CD8-positive, alpha-beta memory T cell (primary cell): ENCODE results near the gene LMAN2L. TPM values are rescaled to one million over a fixed set of nuclear protein-coding genes. Genes with fewer than 3 reads are reported as not detected.

Experiments used
- CTCF ChIA-PET: fragments of 350-600 bp; sonication (Branson Sonifier 250); formaldehyde crosslinking; loops from one replicate; lab custom pipeline; 2021; ENCODE audit warnings: antibody characterized with exemption; lab: Charles Lee
- POLR2A ChIA-PET: fragments of 350-600 bp; sonication (Branson Sonifier 250); formaldehyde crosslinking; loops from one replicate; lab custom pipeline; 2021; ENCODE audit warnings: antibody characterized with exemption; lab: Charles Lee
- DNase-seq, 5 donors: peaks; one replicate each; pipeline versions ENCODE4 v3.0.0 to v3.0.0-alpha.2; 2020 to 2022; ENCODE audit warnings: mixed read lengths in 1 of 5
- H3K27ac ChIP-seq: one replicate; pipeline ENCODE4 v1.7.0; 2013; ENCODE audit warnings: low read depth, mild to moderate bottlenecking, low read length, moderate library complexity
- H3K27me3 ChIP-seq: 2 replicates; pipeline ENCODE4 v1.7.0; 2013; ENCODE audit warnings: low read length, mild to moderate bottlenecking; ENCODE audit not compliant: insufficient read depth, poor library complexity, severe bottlenecking
- H3K36me3 ChIP-seq: 2 replicates; pipeline ENCODE4 v1.7.0; 2013; ENCODE audit warnings: mild to moderate bottlenecking, low read length, moderate library complexity; ENCODE audit not compliant: insufficient read depth
- H3K4me1 ChIP-seq: 2 replicates; pipeline ENCODE4 v1.7.0; 2013; ENCODE audit warnings: mild to moderate bottlenecking, low read length, moderate library complexity; ENCODE audit not compliant: insufficient read depth
- H3K4me3 ChIP-seq: 2 replicates; pipeline ENCODE4 v1.7.0; 2013; ENCODE audit warnings: mild to moderate bottlenecking, low read length
- H3K9me3 ChIP-seq: 2 replicates; pipeline ENCODE4 v1.7.0; 2013; ENCODE audit warnings: mild to moderate bottlenecking, low read length
- H3K27ac Mint-ChIP-seq, 8 donors: one replicate each; pipeline ENCODE4 v1.8.0; 2020 to 2021; ENCODE audit warnings: mixed read lengths in 8 of 8, mild to moderate bottlenecking in 6 of 8, inconsistent platforms in 3 of 8, moderate library complexity in 3 of 8
- H3K27me3 Mint-ChIP-seq, 2 donors: one replicate each; pipeline ENCODE4 v1.8.0; 2020 to 2021; ENCODE audit warnings: mixed read lengths in 2 of 2, mild to moderate bottlenecking in 1 of 2, moderate library complexity in 1 of 2
- H3K36me3 Mint-ChIP-seq, 3 donors: one replicate each; pipeline ENCODE4 v1.8.0; 2020 to 2021; ENCODE audit warnings: mixed read lengths in 3 of 3, inconsistent platforms in 1 of 3, mild to moderate bottlenecking in 1 of 3
- H3K4me1 Mint-ChIP-seq, 3 donors: one replicate each; pipeline ENCODE4 v1.8.0; 2020 to 2021; ENCODE audit warnings: mixed read lengths in 3 of 3, inconsistent platforms in 1 of 3, mild to moderate bottlenecking in 1 of 3
- H3K4me3 Mint-ChIP-seq, 7 donors: one replicate each; pipeline ENCODE4 v1.8.0; 2020 to 2021; ENCODE audit warnings: mixed read lengths in 7 of 7, mild to moderate bottlenecking in 6 of 7, moderate library complexity in 4 of 7, inconsistent platforms in 2 of 7
- H3K9me3 Mint-ChIP-seq, 5 donors: one replicate each; pipeline ENCODE4 v1.8.0; 2020 to 2022; ENCODE audit warnings: mixed read lengths in 5 of 5, mild to moderate bottlenecking in 3 of 5, moderate library complexity in 2 of 5, inconsistent platforms in 1 of 5
- polyA plus RNA-seq: library from polyadenylated mRNA; unstranded; fragments of 300-500 nt; fragmentation: Illumina TruSeq; gene quantifications from one replicate; pipeline ENCODE4 v1.2.3, GENCODE V29; 2021
- total RNA-seq, 2 experiments: library from RNA; stranded (reverse); gene quantifications; one replicate each; pipeline ENCODE4 v1.2.3, GENCODE V29; 2021

Gene LMAN2L
- total and polyA plus RNA-seq, 3 experiments from 2014 or later: 9.4 to 25.9 (median 9.9) TPM

- no peak for DNase-seq
- Mint-ChIP-seq H3K4me1 (no peaks in the 10 kb centered on the region), H3K27ac (peak overlapping the region in 2 of 8 donors; percentile 35), H3K27me3 (peaks cover 0 to under 1% of the 10 kb centered on the region in 2 donors), H3K9me3 (no peaks in the 10 kb centered on the region), H3K36me3 (no peaks in the 10 kb centered on the region), H3K4me3 (no peak overlapping the region)
- POLR2A ChIA-PET: no interaction called here
- Histone ChIP-seq H3K4me3 (no peak overlapping the region), H3K9me3 (no peaks in the 10 kb centered on the region), H3K27ac (no peak overlapping the region), H3K36me3 (no peaks in the 10 kb centered on the region), H3K27me3 (no peaks in the 10 kb centered on the region), H3K4me1 (no peaks in the 10 kb centered on the region)
- CTCF ChIA-PET: no interaction called here
Measured at GRCh38 chr2:96692094-96692971, 47.5 kb downstream of the LMAN2L start.

DNA sequence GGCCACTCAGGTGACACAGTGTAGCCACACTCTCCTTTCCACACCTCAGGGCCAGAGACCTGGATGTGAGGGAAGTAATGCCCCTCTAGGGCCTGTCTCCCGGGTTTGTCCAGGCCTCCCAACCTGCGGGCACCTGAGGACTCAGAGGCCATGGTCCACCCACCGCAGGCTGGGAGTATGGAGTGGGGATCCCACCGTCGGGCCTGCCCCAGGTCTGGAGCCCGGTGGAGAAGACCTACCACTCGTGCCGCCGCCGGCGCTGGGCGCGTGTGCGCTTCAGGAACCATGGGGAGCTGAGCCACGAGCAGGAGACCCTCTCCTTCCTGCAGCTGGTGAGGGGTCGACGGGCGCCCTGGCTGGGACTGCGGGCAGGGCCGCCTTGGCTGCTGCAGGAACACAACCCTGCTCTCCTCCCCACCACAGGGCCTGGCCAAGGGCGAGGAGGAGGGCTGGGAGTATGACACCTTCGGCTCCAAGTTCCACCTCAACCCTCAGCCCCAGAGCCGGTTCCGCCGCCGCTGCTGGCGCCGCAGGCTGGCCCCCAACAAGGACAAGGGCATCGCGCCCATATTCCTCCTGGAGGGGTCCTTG is 48.7 kb downstream of the LMAN2L start:
- H3K4me1 Mint-ChIP-seq: no peaks in the 10 kb centered on the region
- H3K4me3 ChIP-seq: no peak overlapping the region
- no peak for DNase-seq
- POLR2A ChIA-PET: no interaction called here
- H3K27me3 Mint-ChIP-seq: peaks cover 1 to 6% of the 10 kb centered on the region in 2 donors
- no peaks in the 10 kb centered on the region for H3K9me3 Mint-ChIP-seq
- no peak overlapping the region for H3K27ac ChIP-seq
- CTCF ChIA-PET: interaction anchor here (0.8 kb wide), 1 partner anchor 19 kb away, joined by 3 read pairs; no protein-coding TSS in a partner anchor
- no peaks in the 10 kb centered on the region for H3K36me3 ChIP-seq
- H3K27ac Mint-ChIP-seq: no peak overlapping the region
- H3K4me3 Mint-ChIP-seq: no peak overlapping the region
- H3K36me3 Mint-ChIP-seq: no peaks in the 10 kb centered on the region
- no peaks in the 10 kb centered on the region for H3K27me3 ChIP-seq
- no peaks in the 10 kb centered on the region for H3K4me1 ChIP-seq
- no peaks in the 10 kb centered on the region for H3K9me3 ChIP-seq

GRCh38 chr2:96690306-96691021 is 49.4 kb downstream of the LMAN2L start:
- H3K36me3 ChIP-seq: no peaks in the 10 kb centered on the region
- no peaks in the 10 kb centered on the region for H3K36me3 Mint-ChIP-seq
- H3K27ac ChIP-seq: no peak overlapping the region
- no peaks in the 10 kb centered on the region for H3K4me1 ChIP-seq
- ChIA-PET CTCF (interaction anchor here (0.8 kb wide), 1 partner anchor 19 kb away, joined by 3 read pairs; no protein-coding TSS in a partner anchor), POLR2A (no interaction called here)
- no peaks in the 10 kb centered on the region for H3K9me3 Mint-ChIP-seq
- H3K4me3 Mint-ChIP-seq: no peak overlapping the region
- H3K27me3 Mint-ChIP-seq: peaks cover 2 to 6% of the 10 kb centered on the region in 2 donors
- no peaks in the 10 kb centered on the region for H3K27me3 ChIP-seq
- peak overlapping the region in 1 of 8 donors; percentile 33 for H3K27ac Mint-ChIP-seq
- H3K9me3 ChIP-seq: no peaks in the 10 kb centered on the region
- no peak overlapping the region for H3K4me3 ChIP-seq
- H3K4me1 Mint-ChIP-seq: no peaks in the 10 kb centered on the region
- DNase-seq: no peak

- no peaks in the 10 kb centered on the region for H3K27me3 ChIP-seq
- no peak overlapping the region for H3K4me3 Mint-ChIP-seq
Measured at GRCh38 chr2:96689431-96689991, 50.4 kb downstream of the LMAN2L start.

DNA sequence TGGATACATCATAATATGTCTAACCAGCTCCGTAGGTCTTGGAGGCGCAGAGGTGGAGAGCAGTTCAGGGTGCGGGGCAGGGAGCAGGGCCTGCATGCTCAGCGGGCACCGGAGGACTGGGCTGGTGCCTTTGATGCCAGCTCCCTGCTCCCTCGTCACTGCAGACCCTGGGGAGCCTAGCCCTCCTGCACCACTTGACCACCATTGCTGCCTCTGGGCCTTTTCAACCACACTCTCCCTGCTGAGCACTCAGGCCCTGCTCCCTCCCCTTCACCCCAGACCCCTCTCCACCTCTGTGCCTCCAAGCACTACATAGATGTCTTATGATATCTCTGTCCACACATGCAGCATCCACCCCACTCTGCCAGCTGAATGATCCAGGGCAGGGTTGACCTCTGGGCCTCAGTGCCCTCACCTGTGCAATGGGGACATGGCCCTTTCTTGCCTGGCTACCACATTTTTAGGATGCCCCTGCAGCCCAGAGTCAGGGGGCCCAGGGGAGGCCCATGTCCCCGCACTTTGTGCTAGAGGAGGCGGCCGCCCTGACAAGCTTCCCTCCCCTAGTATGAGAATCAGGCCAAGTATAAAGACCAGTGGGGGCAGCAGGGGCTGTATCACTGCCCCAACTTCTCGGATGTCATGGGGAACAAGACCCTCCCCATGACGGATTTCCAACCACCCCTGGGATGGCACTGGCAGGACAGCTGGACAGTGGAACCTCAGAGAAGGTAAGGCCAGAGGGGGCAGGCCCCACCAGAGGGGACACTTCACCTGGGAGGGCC is 51.0 kb downstream of the LMAN2L start:
- Histone ChIP-seq H3K27ac (no peak overlapping the region), H3K9me3 (no peaks in the 10 kb centered on the region), H3K36me3 (no peaks in the 10 kb centered on the region), H3K4me1 (no peaks in the 10 kb centered on the region), H3K4me3 (no peak overlapping the region), H3K27me3 (no peaks in the 10 kb centered on the region)
- no peak for DNase-seq
- no peak overlapping the region for H3K4me3 Mint-ChIP-seq
- ChIA-PET POLR2A (no interaction called here), CTCF (no interaction called here)
- no peak overlapping the region for H3K27ac Mint-ChIP-seq
- H3K4me1 Mint-ChIP-seq: no peaks in the 10 kb centered on the region
- no peaks in the 10 kb centered on the region for H3K36me3 Mint-ChIP-seq
- H3K27me3 Mint-ChIP-seq: peaks cover 5 to 13% of the 10 kb centered on the region in 2 donors
- H3K9me3 Mint-ChIP-seq: no peaks in the 10 kb centered on the region

More at GRCh38 chr2:96689431-96689991, 50.4 kb downstream of the LMAN2L start:
- no peak for DNase-seq
- Mint-ChIP-seq H3K9me3 (no peaks in the 10 kb centered on the region), H3K27ac (no peak overlapping the region), H3K4me1 (no peaks in the 10 kb centered on the region), H3K36me3 (no peaks in the 10 kb centered on the region), H3K27me3 (peaks cover 3 to 10% of the 10 kb centered on the region in 2 donors)
- POLR2A ChIA-PET: no interaction called here
- Histone ChIP-seq H3K36me3 (no peaks in the 10 kb centered on the region), H3K27ac (no peak overlapping the region), H3K4me1 (no peaks in the 10 kb centered on the region), H3K4me3 (no peak overlapping the region), H3K9me3 (no peaks in the 10 kb centered on the region)
- CTCF ChIA-PET: no interaction called here

DNA sequence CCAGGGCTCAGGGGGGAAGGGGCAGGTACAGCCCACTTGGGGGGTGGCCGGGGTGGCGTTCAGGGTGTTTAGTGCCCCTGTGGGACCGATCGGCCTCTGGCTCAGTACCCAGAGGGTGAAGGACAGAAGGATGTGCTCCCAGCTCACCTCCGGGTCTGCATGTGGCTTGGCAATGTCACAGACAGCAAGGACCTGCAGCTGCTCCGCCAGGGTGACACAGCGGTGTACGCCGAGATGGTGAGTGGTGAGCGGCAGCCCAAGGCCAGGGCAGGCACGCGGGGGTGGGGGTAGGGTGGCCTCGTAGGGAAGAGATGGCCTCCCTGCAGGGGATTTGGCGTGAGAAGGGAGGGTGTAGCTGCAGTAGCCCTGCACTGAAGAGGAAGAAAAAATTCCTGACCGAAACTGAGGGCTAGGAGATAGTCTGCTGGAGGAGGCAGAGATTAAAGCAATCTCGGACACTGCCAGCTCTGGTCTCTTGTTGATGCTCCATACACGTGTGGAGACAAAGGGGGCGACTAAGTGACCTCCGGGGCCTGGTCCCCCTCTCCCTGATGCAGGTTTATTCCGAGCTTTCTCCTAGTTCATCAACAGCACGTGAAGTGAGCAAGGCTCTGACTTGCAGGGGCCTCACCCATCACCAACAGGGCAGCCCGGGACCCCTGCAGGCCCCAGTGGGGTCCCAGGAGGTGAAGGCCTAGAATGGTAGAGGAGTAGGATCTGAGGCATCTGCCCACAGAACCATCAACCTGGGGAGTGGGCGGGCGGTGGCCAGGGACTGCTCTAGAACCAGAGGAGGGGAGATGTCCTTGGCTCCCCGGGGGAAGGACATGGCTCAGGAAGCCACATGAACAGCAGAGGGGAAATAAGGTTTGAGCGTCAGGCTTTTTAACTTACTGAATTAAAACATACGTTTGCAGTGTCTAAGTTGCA is 51.9 kb downstream of the LMAN2L start:
- no peaks in the 10 kb centered on the region for H3K9me3 Mint-ChIP-seq
- Histone ChIP-seq H3K9me3 (no peaks in the 10 kb centered on the region), H3K36me3 (no peaks in the 10 kb centered on the region), H3K4me3 (no peak overlapping the region), H3K4me1 (no peaks in the 10 kb centered on the region), H3K27me3 (no peaks in the 10 kb centered on the region), H3K27ac (no peak overlapping the region)
- H3K4me1 Mint-ChIP-seq: no peaks in the 10 kb centered on the region
- H3K27ac Mint-ChIP-seq: no peak overlapping the region
- DNase-seq: no peak
- POLR2A ChIA-PET: no interaction called here
- CTCF ChIA-PET: no interaction called here
- no peak overlapping the region for H3K4me3 Mint-ChIP-seq
- H3K27me3 Mint-ChIP-seq: peaks cover 5 to 13% of the 10 kb centered on the region in 2 donors
- no peaks in the 10 kb centered on the region for H3K36me3 Mint-ChIP-seq

- Mint-ChIP-seq H3K9me3 (no peaks in the 10 kb centered on the region), H3K4me1 (no peaks in the 10 kb centered on the region), H3K4me3 (no peak overlapping the region), H3K27ac (peak overlapping the region in 1 of 8 donors; percentile 77), H3K27me3 (peaks cover 5 to 13% of the 10 kb centered on the region in 2 donors), H3K36me3 (no peaks in the 10 kb centered on the region)
- Histone ChIP-seq H3K4me1 (no peaks in the 10 kb centered on the region), H3K27ac (no peak overlapping the region), H3K9me3 (no peaks in the 10 kb centered on the region), H3K36me3 (no peaks in the 10 kb centered on the region), H3K4me3 (no peak overlapping the region), H3K27me3 (no peaks in the 10 kb centered on the region)
- no peak for DNase-seq
- ChIA-PET POLR2A (no interaction called here), CTCF (no interaction called here)
Measured at GRCh38 chr2:96687266-96687665, 52.6 kb downstream of the LMAN2L start.
